ENCODE measurements around the gene SPOCK1.

The SPOCK1 gene

GRCh38 chr5:137129886-137130680 lies 369.0 kb downstream of the SPOCK1 start:
- no peaks in the 10 kb centered on the region for H3K27me3 ChIP-seq (ENCODE audit: control insufficient read depth in 1 of 2, insufficient read depth in 2 of 2, low read length in 2 of 2)
- no peak overlapping the region for H3K27ac ChIP-seq (ENCODE audit: low read depth, low read length)
- no peak overlapping the region for H3K9ac ChIP-seq (ENCODE audit: low read length)
- no peak overlapping the region for H3K4me3 ChIP-seq (ENCODE audit: low read depth in 1 of 2, low read length in 2 of 2)
- no peaks in the 10 kb centered on the region for H3K9me3 ChIP-seq (ENCODE audit: low read length)
- H3K36me3 ChIP-seq (ENCODE audit: insufficient read depth, low read length): no peaks in the 10 kb centered on the region
- no peaks in the 10 kb centered on the region for H3K4me1 ChIP-seq (ENCODE audit: insufficient read depth, low read length)

DNA sequence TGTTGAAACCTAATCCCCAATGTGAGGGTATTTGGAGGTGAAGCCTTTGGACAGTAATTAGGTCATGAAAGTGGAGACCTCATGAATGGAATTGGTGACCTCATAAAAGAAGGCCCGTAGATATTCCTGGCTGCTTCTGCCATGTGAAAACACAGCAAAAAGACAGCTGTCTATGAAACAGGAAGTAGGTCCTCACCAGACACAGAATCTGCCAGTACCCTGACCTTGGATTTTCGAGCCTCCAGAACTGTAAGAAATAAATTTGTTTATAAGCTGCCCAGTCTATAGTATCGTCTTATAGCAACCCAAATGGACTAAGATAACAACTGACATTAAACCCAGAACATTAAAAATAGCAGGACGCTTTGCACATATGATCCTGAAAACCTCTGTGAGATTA lies 371.1 kb downstream of the SPOCK1 start:
- Histone ChIP-seq H3K27me3 (ENCODE audit: control insufficient read depth in 1 of 2, insufficient read depth in 2 of 2, low read length in 2 of 2) (no peaks in the 10 kb centered on the region), H3K9ac (ENCODE audit: low read length) (no peak overlapping the region), H3K27ac (ENCODE audit: low read depth, low read length) (no peak overlapping the region), H3K9me3 (ENCODE audit: low read length) (no peaks in the 10 kb centered on the region), H3K4me3 (ENCODE audit: low read depth in 1 of 2, low read length in 2 of 2) (no peak overlapping the region), H3K36me3 (ENCODE audit: insufficient read depth, low read length) (no peaks in the 10 kb centered on the region), H3K4me1 (ENCODE audit: insufficient read depth, low read length) (no peaks in the 10 kb centered on the region)

DNA sequence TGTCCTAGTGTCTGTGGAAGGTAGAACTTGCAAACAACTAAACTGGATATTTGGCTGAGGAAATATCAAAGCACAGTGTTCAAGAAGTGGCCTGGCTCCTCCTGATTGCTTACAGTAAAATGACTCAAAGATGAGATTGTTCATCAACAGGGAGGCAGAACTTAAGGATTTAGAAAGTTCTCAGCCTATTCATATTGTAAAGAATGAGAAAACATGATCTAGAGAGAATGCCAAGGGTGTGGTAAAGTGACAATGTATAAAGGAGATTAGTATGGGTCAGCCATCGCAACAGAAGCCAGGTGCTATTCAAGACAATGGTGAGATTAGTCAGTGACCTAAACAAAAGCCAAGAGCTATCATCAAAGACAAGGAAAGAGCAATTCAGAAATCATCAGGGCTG lies 372.3 kb downstream of the SPOCK1 start:
- Histone ChIP-seq H3K27ac (ENCODE audit: low read depth, low read length) (no peak overlapping the region), H3K9ac (ENCODE audit: low read length) (no peak overlapping the region), H3K4me3 (ENCODE audit: low read depth in 1 of 2, low read length in 2 of 2) (no peak overlapping the region), H3K9me3 (ENCODE audit: low read length) (no peaks in the 10 kb centered on the region), H3K4me1 (ENCODE audit: insufficient read depth, low read length) (peaks cover 7% of the 10 kb centered on the region), H3K36me3 (ENCODE audit: insufficient read depth, low read length) (no peaks in the 10 kb centered on the region), H3K27me3 (ENCODE audit: control insufficient read depth in 1 of 2, insufficient read depth in 2 of 2, low read length in 2 of 2) (no peaks in the 10 kb centered on the region)

DNA sequence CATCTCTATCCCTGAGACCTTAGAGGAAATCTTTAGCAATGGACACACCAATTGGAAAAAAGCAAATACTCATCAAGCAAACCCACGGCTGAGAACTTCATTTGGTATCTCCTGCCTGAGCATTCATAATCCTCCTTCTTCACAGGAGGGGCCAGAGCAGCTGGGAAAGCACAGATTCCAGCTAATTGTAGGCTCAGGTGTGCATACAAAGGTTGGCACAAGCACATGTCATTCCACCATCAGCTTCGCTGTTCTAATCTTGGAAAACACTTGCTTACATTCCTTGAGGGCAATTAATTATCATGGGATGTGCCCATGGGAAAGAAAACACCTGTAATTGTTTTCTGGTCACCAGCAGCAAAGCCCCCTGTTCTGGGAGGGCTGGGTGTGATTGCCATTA lies 376.6 kb downstream of the SPOCK1 start:
- Histone ChIP-seq H3K4me1 (ENCODE audit: insufficient read depth, low read length) (peaks cover 7% of the 10 kb centered on the region), H3K27ac (ENCODE audit: low read depth, low read length) (no peak overlapping the region), H3K27me3 (ENCODE audit: control insufficient read depth in 1 of 2, insufficient read depth in 2 of 2, low read length in 2 of 2) (no peaks in the 10 kb centered on the region), H3K9ac (ENCODE audit: low read length) (no peak overlapping the region), H3K36me3 (ENCODE audit: insufficient read depth, low read length) (no peaks in the 10 kb centered on the region), H3K9me3 (ENCODE audit: low read length) (no peaks in the 10 kb centered on the region), H3K4me3 (ENCODE audit: low read depth in 1 of 2, low read length in 2 of 2) (no peak overlapping the region)

DNA sequence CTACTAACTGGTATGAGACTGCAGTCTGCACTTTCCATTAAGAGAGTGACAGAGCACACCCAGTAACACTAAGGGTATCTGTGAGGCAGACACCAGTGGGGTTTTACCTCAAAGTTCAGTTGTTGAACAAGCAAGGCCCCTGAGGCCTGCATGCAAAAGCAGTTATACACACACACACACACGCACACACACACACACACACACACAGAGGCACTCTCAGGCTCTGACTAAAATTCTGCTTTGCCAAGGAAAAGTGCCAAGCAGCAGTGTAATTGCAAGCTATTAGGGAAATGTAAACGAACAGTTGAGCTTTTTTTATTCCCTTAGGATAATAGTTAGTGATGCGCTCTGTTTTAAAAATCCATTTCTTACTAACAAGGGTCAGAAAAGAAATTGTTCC lies 377.1 kb downstream of the SPOCK1 start:
- Histone ChIP-seq H3K36me3 (ENCODE audit: insufficient read depth, low read length) (no peaks in the 10 kb centered on the region), H3K27ac (ENCODE audit: low read depth, low read length) (no peak overlapping the region), H3K9me3 (ENCODE audit: low read length) (no peaks in the 10 kb centered on the region), H3K4me3 (ENCODE audit: low read depth in 1 of 2, low read length in 2 of 2) (no peak overlapping the region), H3K4me1 (ENCODE audit: insufficient read depth, low read length) (peaks cover 7% of the 10 kb centered on the region), H3K9ac (ENCODE audit: low read length) (no peak overlapping the region), H3K27me3 (ENCODE audit: control insufficient read depth in 1 of 2, insufficient read depth in 2 of 2, low read length in 2 of 2) (no peaks in the 10 kb centered on the region)

GRCh38 chr5:137119321-137119720 lies 379.8 kb downstream of the SPOCK1 start:
- Histone ChIP-seq H3K4me3 (ENCODE audit: low read depth in 1 of 2, low read length in 2 of 2) (no peak overlapping the region), H3K9ac (ENCODE audit: low read length) (no peak overlapping the region), H3K9me3 (ENCODE audit: low read length) (no peaks in the 10 kb centered on the region), H3K27ac (ENCODE audit: low read depth, low read length) (no peak overlapping the region), H3K27me3 (ENCODE audit: control insufficient read depth in 1 of 2, insufficient read depth in 2 of 2, low read length in 2 of 2) (no peaks in the 10 kb centered on the region), H3K36me3 (ENCODE audit: insufficient read depth, low read length) (no peaks in the 10 kb centered on the region), H3K4me1 (ENCODE audit: insufficient read depth, low read length) (peaks cover 7% of the 10 kb centered on the region)

- Histone ChIP-seq H3K27ac (ENCODE audit: low read depth, low read length) (no peak overlapping the region), H3K36me3 (ENCODE audit: insufficient read depth, low read length) (no peaks in the 10 kb centered on the region), H3K4me3 (ENCODE audit: low read depth in 1 of 2, low read length in 2 of 2) (no peak overlapping the region), H3K4me1 (ENCODE audit: insufficient read depth, low read length) (peaks cover 7% of the 10 kb centered on the region), H3K9me3 (ENCODE audit: low read length) (no peaks in the 10 kb centered on the region), H3K9ac (ENCODE audit: low read length) (no peak overlapping the region), H3K27me3 (ENCODE audit: control insufficient read depth in 1 of 2, insufficient read depth in 2 of 2, low read length in 2 of 2) (no peaks in the 10 kb centered on the region)
Measured at GRCh38 chr5:137118629-137119028, 380.5 kb downstream of the SPOCK1 start.

DNA sequence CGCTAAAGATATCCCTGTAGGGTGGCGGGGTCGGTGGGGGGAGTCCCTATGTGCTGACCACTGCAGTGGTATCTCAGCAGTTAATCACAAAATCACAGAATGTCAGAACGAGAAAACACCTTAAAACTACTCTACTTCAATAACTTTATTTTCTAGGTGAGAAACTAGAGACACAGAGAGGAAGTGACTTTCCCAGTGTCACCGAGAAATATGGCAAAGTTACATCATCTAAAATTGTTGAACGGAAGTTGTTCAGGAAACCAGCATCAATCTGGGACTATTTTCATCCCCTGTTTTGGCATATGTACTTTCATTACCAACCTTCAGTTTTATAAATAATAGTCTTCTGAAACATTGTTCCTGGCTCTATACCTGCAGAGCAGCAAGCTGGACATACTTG lies 384.0 kb downstream of the SPOCK1 start:
- Histone ChIP-seq H3K4me1 (ENCODE audit: insufficient read depth, low read length) (no peaks in the 10 kb centered on the region), H3K36me3 (ENCODE audit: insufficient read depth, low read length) (no peaks in the 10 kb centered on the region), H3K9me3 (ENCODE audit: low read length) (no peaks in the 10 kb centered on the region), H3K4me3 (ENCODE audit: low read depth in 1 of 2, low read length in 2 of 2) (no peak overlapping the region), H3K27me3 (ENCODE audit: control insufficient read depth in 1 of 2, insufficient read depth in 2 of 2, low read length in 2 of 2) (no peaks in the 10 kb centered on the region), H3K9ac (ENCODE audit: low read length) (no peak overlapping the region), H3K27ac (ENCODE audit: low read depth, low read length) (no peak overlapping the region)

DNA sequence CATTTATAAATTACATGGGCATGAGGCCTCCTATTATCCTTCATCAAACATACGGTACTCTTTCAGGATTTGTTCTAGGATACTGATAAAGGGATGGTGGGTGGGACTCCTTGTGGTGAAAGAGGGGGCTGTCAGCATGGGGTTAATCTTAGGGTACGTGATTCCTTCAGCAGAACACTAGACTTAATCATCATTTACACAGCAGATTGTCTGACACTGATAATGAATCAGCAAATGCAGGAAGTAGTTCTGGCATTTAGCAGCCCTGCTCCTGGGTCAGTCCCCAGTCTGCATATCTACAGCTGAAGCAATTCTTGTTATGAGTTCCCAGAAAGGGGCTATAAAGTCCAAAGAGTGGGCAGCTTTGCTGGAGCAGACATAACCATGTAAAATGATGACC lies 384.6 kb downstream of the SPOCK1 start:
- Histone ChIP-seq H3K4me3 (ENCODE audit: low read depth in 1 of 2, low read length in 2 of 2) (no peak overlapping the region), H3K9ac (ENCODE audit: low read length) (no peak overlapping the region), H3K27me3 (ENCODE audit: control insufficient read depth in 1 of 2, insufficient read depth in 2 of 2, low read length in 2 of 2) (no peaks in the 10 kb centered on the region), H3K4me1 (ENCODE audit: insufficient read depth, low read length) (no peaks in the 10 kb centered on the region), H3K27ac (ENCODE audit: low read depth, low read length) (no peak overlapping the region), H3K9me3 (ENCODE audit: low read length) (no peaks in the 10 kb centered on the region), H3K36me3 (ENCODE audit: insufficient read depth, low read length) (no peaks in the 10 kb centered on the region)

GRCh38 chr5:137113939-137114338 lies 385.2 kb downstream of the SPOCK1 start:
- Histone ChIP-seq H3K4me1 (ENCODE audit: insufficient read depth, low read length) (no peaks in the 10 kb centered on the region), H3K4me3 (ENCODE audit: low read depth in 1 of 2, low read length in 2 of 2) (no peak overlapping the region), H3K27me3 (ENCODE audit: control insufficient read depth in 1 of 2, insufficient read depth in 2 of 2, low read length in 2 of 2) (no peaks in the 10 kb centered on the region), H3K27ac (ENCODE audit: low read depth, low read length) (no peak overlapping the region), H3K9me3 (ENCODE audit: low read length) (no peaks in the 10 kb centered on the region), H3K36me3 (ENCODE audit: insufficient read depth, low read length) (no peaks in the 10 kb centered on the region), H3K9ac (ENCODE audit: low read length) (no peak overlapping the region)

DNA sequence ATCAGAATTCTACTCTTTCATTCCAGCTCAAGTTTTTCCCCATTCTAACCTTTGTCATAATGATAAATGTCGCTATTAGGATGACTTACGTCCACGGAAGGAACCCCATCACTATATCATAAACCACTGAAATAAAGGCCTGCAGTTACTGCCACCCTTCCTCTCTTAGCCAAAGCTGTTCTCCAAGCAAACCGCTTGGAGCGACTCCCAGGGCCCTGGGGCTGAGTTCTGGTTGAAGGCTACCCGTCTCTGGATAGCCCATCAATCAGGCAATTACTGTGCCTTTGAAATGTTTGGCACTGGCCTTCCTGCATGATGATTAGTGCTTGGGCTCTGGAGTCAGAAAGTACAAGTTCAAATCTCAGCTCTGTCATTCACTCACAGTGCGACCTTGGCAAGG lies 386.0 kb downstream of the SPOCK1 start:
- no peaks in the 10 kb centered on the region for H3K27me3 ChIP-seq (ENCODE audit: control insufficient read depth in 1 of 2, insufficient read depth in 2 of 2, low read length in 2 of 2)
- no peak overlapping the region for H3K9ac ChIP-seq (ENCODE audit: low read length)
- H3K27ac ChIP-seq (ENCODE audit: low read depth, low read length): no peak overlapping the region

DNA sequence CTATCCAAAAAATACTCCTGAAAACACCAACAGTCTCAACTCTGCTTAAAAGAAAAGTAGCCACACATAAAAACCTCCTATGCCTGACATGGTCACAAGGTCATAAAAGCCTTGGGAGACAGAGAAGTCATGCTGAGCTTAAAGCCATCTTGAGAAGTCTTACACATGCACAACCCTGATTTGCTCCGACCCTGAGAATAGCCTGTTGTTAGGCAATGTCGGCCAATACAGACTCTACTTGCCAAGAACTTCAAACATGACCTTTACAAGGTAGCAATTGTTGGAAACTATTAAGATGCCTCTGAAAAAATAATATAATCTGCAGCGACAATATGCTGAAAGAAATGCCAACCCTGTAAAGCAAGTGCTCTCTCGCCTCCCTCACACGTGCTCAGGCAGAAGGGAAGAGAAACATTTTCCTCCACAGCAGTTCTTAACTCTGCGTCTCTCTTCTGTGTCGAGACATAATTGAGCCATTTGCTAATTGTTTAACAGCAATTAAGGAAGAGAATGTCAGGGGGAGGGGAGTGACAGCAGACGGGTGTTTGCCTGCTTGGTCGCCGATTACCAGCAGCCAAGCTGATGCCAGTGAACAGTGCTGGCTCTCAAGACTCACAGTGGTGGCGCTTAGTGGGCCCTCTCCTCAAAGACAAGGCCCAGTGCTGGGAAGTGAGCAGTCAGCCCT lies 393.6 kb downstream of the SPOCK1 start:
- H3K4me3 ChIP-seq (ENCODE audit: low read depth in 1 of 2, low read length in 2 of 2): no peak overlapping the region
- no peak overlapping the region for H3K27ac ChIP-seq (ENCODE audit: low read depth, low read length)
- no peaks in the 10 kb centered on the region for H3K27me3 ChIP-seq (ENCODE audit: control insufficient read depth in 1 of 2, insufficient read depth in 2 of 2, low read length in 2 of 2)
- no peaks in the 10 kb centered on the region for H3K9me3 ChIP-seq (ENCODE audit: low read length)
- no peak overlapping the region for H3K9ac ChIP-seq (ENCODE audit: low read length)
- H3K36me3 ChIP-seq (ENCODE audit: insufficient read depth, low read length): no peaks in the 10 kb centered on the region
- H3K4me1 ChIP-seq (ENCODE audit: insufficient read depth, low read length): no peaks in the 10 kb centered on the region

More for the DNA sequence above, 386.0 kb downstream of the SPOCK1 start:
- no peaks in the 10 kb centered on the region for H3K36me3 ChIP-seq (ENCODE audit: insufficient read depth, low read length)
- no peak overlapping the region for H3K4me3 ChIP-seq (ENCODE audit: low read depth in 1 of 2, low read length in 2 of 2)
- H3K9me3 ChIP-seq (ENCODE audit: low read length): no peaks in the 10 kb centered on the region
- no peaks in the 10 kb centered on the region for H3K4me1 ChIP-seq (ENCODE audit: insufficient read depth, low read length)

All from muscle layer of colon (tissue), 2 donors.